Cardiac fibroblast (primary cell): ENCODE measurements around the gene CST9L.

Source experiments
- DNase-seq, 2 donors: peaks; one replicate each; pipeline versions ENCODE4 v3.0.0 to v3.0.0-alpha.2; 2010; ENCODE audit warnings: low read depth in 2 of 2
- H3K4me3 ChIP-seq, 2 donors: replicated peaks in 1 of 2; 1 replicate in 1 of 2; 2 replicates in 1 of 2; pipeline ENCODE4 v1.5.1; 2011; ENCODE audit warnings: low read depth in 2 of 2, low read length in 2 of 2, mild to moderate bottlenecking in 2 of 2, moderate library complexity in 1 of 2
- CTCF ChIP-seq: IDR thresholded peaks from one replicate; pipeline ENCODE4 v1.5.1; 2011; ENCODE audit warnings: low read depth, mild to moderate bottlenecking, low read length, inconsistent platforms

The CST9L gene

GRCh38 chr20:23530937-23531567 lies 37.2 kb downstream of the CST9L start:
- TF ChIP-seq CTCF = no peak
- H3K4me3 ChIP-seq = no peak overlapping the region
- DNase-seq = no peak

- DNase-seq = peak in 1 of 2 donors; percentile 2
- TF ChIP-seq CTCF = no peak
- no peak overlapping the region for H3K4me3 ChIP-seq
Measured at GRCh38 chr20:23528867-23529431, 39.3 kb downstream of the CST9L start.

- TF ChIP-seq CTCF = no peak
- no peak overlapping the region for H3K4me3 ChIP-seq
- no peak for DNase-seq
Measured at GRCh38 chr20:23526850-23527249, 41.4 kb downstream of the CST9L start.

- no peak overlapping the region for H3K4me3 ChIP-seq
- DNase-seq = no peak
- no peak for TF ChIP-seq CTCF
Measured at GRCh38 chr20:23524146-23524545, 44.1 kb downstream of the CST9L start.

GRCh38 chr20:23520185-23520584 lies 48.1 kb downstream of the CST9L start:
- DNase-seq = peak in 1 of 2 donors; percentile 10
- no peak overlapping the region for H3K4me3 ChIP-seq
- TF ChIP-seq CTCF = no peak

- no peak for TF ChIP-seq CTCF
- H3K4me3 ChIP-seq = no peak overlapping the region
- DNase-seq = no peak
Measured at GRCh38 chr20:23519556-23519955, 48.7 kb downstream of the CST9L start.

GRCh38 chr20:23517719-23518118 lies 50.6 kb downstream of the CST9L start:
- H3K4me3 ChIP-seq = no peak overlapping the region
- TF ChIP-seq CTCF = no peak
- DNase-seq = no peak
